ENCODE results near the gene RAB12.

DNA sequence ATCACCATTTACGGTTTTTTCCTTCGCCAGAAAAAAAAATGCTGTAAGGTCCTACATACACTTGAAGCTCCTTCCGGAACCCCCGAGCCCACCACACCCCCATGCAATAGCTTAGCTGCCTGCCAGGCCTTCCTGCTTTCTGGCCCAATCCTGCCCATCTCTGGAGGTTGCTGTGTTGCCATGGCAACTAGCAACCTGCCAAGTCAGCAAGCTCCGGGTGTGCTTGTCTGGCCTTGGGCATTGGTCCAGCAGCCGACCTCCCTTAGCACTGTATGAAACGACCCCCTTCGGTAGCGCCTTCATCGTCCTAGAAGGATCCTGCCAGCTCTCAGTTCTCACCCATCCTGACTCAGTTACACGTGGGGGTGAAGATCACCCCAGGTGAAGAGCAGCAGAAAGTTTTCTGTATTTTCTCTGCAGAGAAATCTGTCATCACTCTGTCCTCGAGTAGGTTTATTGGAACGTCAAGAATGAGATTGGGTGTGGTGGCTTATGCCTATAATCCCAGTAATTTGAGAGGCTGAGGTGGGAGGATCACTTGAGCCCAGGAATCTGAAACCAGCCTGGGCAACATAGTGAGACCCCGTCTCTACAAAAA lies 48.7 kb downstream of the RAB12 start:
- TF ChIP-seq, protein P1, sequence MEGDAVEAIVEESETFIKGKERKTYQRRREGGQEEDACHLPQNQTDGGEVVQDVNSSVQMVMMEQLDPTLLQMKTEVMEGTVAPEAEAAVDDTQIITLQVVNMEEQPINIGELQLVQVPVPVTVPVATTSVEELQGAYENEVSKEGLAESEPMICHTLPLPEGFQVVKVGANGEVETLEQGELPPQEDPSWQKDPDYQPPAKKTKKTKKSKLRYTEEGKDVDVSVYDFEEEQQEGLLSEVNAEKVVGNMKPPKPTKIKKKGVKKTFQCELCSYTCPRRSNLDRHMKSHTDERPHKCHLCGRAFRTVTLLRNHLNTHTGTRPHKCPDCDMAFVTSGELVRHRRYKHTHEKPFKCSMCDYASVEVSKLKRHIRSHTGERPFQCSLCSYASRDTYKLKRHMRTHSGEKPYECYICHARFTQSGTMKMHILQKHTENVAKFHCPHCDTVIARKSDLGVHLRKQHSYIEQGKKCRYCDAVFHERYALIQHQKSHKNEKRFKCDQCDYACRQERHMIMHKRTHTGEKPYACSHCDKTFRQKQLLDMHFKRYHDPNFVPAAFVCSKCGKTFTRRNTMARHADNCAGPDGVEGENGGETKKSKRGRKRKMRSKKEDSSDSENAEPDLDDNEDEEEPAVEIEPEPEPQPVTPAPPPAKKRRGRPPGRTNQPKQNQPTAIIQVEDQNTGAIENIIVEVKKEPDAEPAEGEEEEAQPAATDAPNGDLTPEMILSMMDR (IDR thresholded peaks at IDR 0.05) = no peak
- no peak for TF ChIP-seq EZH2 (IDR thresholded peaks at IDR 0.05)
- no peak for TF ChIP-seq EZH2phosphoT487 (IDR thresholded peaks at IDR 0.05)

Data from neural progenitor cell (in vitro differentiated cells).